ENCODE measurements around the gene PRPF40B.

Gene PRPF40B

DNA sequence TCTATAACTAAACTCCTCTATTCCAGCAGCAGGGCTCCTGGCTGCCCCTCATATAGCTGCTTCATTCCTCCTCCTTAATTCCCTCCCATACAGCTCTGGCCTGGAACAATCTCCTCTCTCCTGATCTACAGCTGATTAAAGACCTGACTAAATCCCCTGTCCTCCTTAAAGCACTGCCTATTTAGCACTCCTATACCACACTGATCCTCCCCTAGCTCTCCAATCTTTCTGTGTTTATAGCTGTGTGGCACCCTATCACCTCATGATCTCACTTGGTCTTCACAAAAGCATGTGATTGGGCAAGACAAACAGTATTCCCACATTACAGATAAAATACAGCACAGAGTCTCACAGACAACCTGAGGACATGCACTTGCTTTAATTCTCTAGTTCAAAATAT, 66.4 kb downstream of the PRPF40B start:
- DNase-seq = no peak

DNA sequence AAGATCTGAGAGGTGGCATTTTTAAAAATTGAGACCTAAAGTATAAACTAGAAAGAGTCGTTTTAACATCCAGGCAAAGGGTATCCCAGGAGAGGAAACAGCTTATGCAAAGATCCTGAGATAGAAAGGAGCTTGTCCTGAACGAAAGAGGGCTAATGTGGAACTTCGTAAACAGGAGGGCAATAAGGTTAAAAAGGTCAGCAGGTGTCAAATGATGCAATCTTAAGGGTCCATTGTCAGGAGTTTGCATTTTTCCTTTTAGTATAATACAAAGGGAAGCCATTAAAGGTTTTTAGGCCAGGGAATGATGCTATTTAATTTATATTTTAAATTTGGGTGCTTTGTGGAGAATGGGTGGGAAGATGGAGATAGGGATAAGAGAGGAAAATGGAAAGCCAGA, 69.5 kb downstream of the PRPF40B start:
- no peak for DNase-seq

DNA sequence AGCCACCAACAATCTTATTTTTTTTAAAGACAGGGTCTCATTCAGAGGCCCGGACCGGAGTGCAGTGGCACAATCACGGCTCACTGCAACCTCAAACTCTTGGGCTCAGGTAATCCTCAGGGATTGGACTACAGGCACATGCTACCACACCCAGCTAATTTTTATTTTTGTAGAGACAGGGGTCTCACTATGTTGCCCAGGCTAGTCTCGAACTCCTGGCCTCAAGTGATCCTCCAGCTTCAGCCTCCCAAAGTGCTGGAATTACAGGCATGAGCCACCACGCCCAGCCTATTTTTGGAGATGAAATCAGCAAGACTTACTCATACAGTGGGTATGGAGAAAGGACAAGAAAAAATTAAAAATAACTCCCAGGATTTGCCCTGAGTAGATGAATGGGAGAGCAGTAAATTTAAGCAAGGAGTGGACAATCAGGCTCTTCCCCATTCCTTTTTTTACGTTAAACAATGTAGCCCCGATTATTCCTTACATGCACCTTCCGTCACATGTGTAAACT, 70.6 kb downstream of the PRPF40B start:
- no peak for DNase-seq

All from OCI-M1 (cell line).